CD4-positive, CD25-positive, alpha-beta regulatory T cell (primary cell): Measurements from ENCODE around the gene PRSS27. TPM values are rescaled to one million over a fixed set of nuclear protein-coding genes. Genes with fewer than 3 reads are reported as not detected.
"Not testable (repeated sequence)": the region's sequence is repeated elsewhere in the genome, so short reads cannot be mapped to it uniquely, and the experiment has no call there.

Experiments
- ATAC-seq, 2 donors: fragments of 150-1000 bp; cut with Tn5 transposase; one replicate each; pipeline ENCODE4 v1.10.0; 2021; ENCODE audit warnings: low read depth in 2 of 2, moderate number of reproducible peaks in 2 of 2, moderate library complexity in 1 of 2
- DNase-seq, 3 donors: peaks; one replicate each; pipeline versions ENCODE4 v3.0.0 to v3.0.0-alpha.2; 2012 to 2022; ENCODE audit warnings: mixed read lengths in 1 of 3
- H3K27ac ChIP-seq: one replicate; pipeline ENCODE4 v1.7.0; 2013; ENCODE audit warnings: mild to moderate bottlenecking, low read length; ENCODE audit not compliant: insufficient read depth, poor library complexity, severe bottlenecking
- H3K27me3 ChIP-seq: one replicate; pipeline ENCODE4 v1.7.0; 2013; ENCODE audit warnings: low read length; ENCODE audit not compliant: control insufficient read depth, insufficient read depth
- H3K36me3 ChIP-seq: one replicate; pipeline ENCODE4 v1.7.0; 2013; ENCODE audit warnings: mild to moderate bottlenecking, low read length, moderate library complexity; ENCODE audit not compliant: control insufficient read depth, insufficient read depth
- H3K4me1 ChIP-seq: 2 replicates; pipeline ENCODE4 v1.7.0; 2013; ENCODE audit warnings: mild to moderate bottlenecking, low read length; ENCODE audit not compliant: insufficient read depth, control insufficient read depth, poor library complexity, severe bottlenecking
- H3K4me3 ChIP-seq: one replicate; pipeline ENCODE4 v1.7.0; 2013; ENCODE audit warnings: low read depth, mild to moderate bottlenecking, low read length, moderate library complexity
- H3K9me3 ChIP-seq, 2 experiments: 1 replicate in 1 of 2; 2 replicates in 1 of 2; pipeline ENCODE4 v1.7.0; 2013; ENCODE audit warnings: low read length in 2 of 2, mild to moderate bottlenecking in 1 of 2, moderate library complexity in 1 of 2; ENCODE audit not compliant: control insufficient read depth in 2 of 2
- H3K27ac Mint-ChIP-seq, 3 donors: one replicate each; pipeline ENCODE4 v1.8.0; 2020 to 2022; ENCODE audit warnings: mild to moderate bottlenecking in 3 of 3, mixed read lengths in 3 of 3, moderate library complexity in 2 of 3
- H3K27me3 Mint-ChIP-seq: one replicate; pipeline ENCODE4 v1.8.0; 2022; ENCODE audit warnings: mild to moderate bottlenecking, mixed read lengths
- H3K36me3 Mint-ChIP-seq: one replicate; pipeline ENCODE4 v1.8.0; 2020; ENCODE audit warnings: mixed read lengths
- H3K4me1 Mint-ChIP-seq, 4 donors: one replicate each; pipeline ENCODE4 v1.8.0; 2020 to 2022; ENCODE audit warnings: mixed read lengths in 4 of 4, mild to moderate bottlenecking in 1 of 4
- H3K4me3 Mint-ChIP-seq, 4 donors: one replicate each; pipeline ENCODE4 v1.8.0; 2020 to 2022; ENCODE audit warnings: mild to moderate bottlenecking in 4 of 4, mixed read lengths in 4 of 4, moderate library complexity in 3 of 4
- H3K9me3 Mint-ChIP-seq, 7 donors: one replicate each; pipeline ENCODE4 v1.8.0; 2020 to 2022; ENCODE audit warnings: mixed read lengths in 7 of 7, mild to moderate bottlenecking in 3 of 7, moderate library complexity in 2 of 7
- polyA plus RNA-seq, 4 donors: library from polyadenylated mRNA; unstranded; fragments of 300-500 nt; fragmentation: Illumina TruSeq; gene quantifications; one replicate each; pipeline ENCODE4 v1.2.3, GENCODE V29; 2021
- total RNA-seq: library from RNA; stranded (reverse); gene quantifications from one replicate; pipeline ENCODE4 v1.2.3, GENCODE V29; 2022

Gene PRSS27
- total and polyA plus RNA-seq, 5 donors from 2014 or later = 0.13 to 0.81 (median 0.14) TPM; not detected in 2

GRCh38 chr16:2700786-2701185 lies 19.2 kb downstream of the PRSS27 start:
- Mint-ChIP-seq H3K9me3 (no peaks in the 10 kb centered on the region), H3K4me1 (no peaks in the 10 kb centered on the region), H3K27me3 (no peaks in the 10 kb centered on the region), H3K36me3 (peaks cover 6% of the 10 kb centered on the region), H3K4me3 (no peak overlapping the region), H3K27ac (no peak overlapping the region)
- Histone ChIP-seq H3K27me3 (no peaks in the 10 kb centered on the region), H3K27ac (no peak overlapping the region), H3K9me3 (no peaks in the 10 kb centered on the region), H3K4me1 (no peaks in the 10 kb centered on the region), H3K36me3 (peaks cover 44% of the 10 kb centered on the region), H3K4me3 (no peak overlapping the region)
- no peak for ATAC-seq
- no peak for DNase-seq

- Histone ChIP-seq H3K4me3 (no peak overlapping the region), H3K27ac (no peak overlapping the region), H3K36me3 (peaks cover 44% of the 10 kb centered on the region), H3K9me3 (no peaks in the 10 kb centered on the region), H3K27me3 (no peaks in the 10 kb centered on the region), H3K4me1 (no peaks in the 10 kb centered on the region)
- Mint-ChIP-seq H3K9me3 (no peaks in the 10 kb centered on the region), H3K27ac (no peak overlapping the region), H3K27me3 (no peaks in the 10 kb centered on the region), H3K4me1 (no peaks in the 10 kb centered on the region), H3K4me3 (no peak overlapping the region), H3K36me3 (peaks cover 6% of the 10 kb centered on the region)
- ATAC-seq (no peak), DNase-seq (no peak)
Observed at GRCh38 chr16:2699791-2700600, 20.0 kb downstream of the PRSS27 start.

GRCh38 chr16:2698965-2699750 lies 20.9 kb downstream of the PRSS27 start:
- no peak overlapping the region for H3K4me3 Mint-ChIP-seq
- H3K27ac ChIP-seq = no peak overlapping the region
- no peaks in the 10 kb centered on the region for H3K9me3 Mint-ChIP-seq
- ATAC-seq (no peak), DNase-seq (no peak)
- H3K36me3 Mint-ChIP-seq = peaks cover 6% of the 10 kb centered on the region
- H3K4me1 Mint-ChIP-seq = no peaks in the 10 kb centered on the region
- no peak overlapping the region for H3K27ac Mint-ChIP-seq
- H3K4me3 ChIP-seq = no peak overlapping the region
- peaks cover 44% of the 10 kb centered on the region for H3K36me3 ChIP-seq
- no peaks in the 10 kb centered on the region for H3K27me3 ChIP-seq
- H3K27me3 Mint-ChIP-seq = no peaks in the 10 kb centered on the region
- H3K4me1 ChIP-seq = no peaks in the 10 kb centered on the region
- no peaks in the 10 kb centered on the region for H3K9me3 ChIP-seq

GRCh38 chr16:2698103-2698870 lies 21.7 kb downstream of the PRSS27 start:
- Histone ChIP-seq H3K36me3 (peaks cover 40% of the 10 kb centered on the region), H3K27ac (no peak overlapping the region), H3K4me1 (no peaks in the 10 kb centered on the region), H3K27me3 (no peaks in the 10 kb centered on the region), H3K4me3 (no peak overlapping the region), H3K9me3 (no peaks in the 10 kb centered on the region)
- Mint-ChIP-seq H3K9me3 (no peaks in the 10 kb centered on the region), H3K27ac (no peak overlapping the region), H3K27me3 (no peaks in the 10 kb centered on the region), H3K4me3 (no peak overlapping the region), H3K36me3 (peaks cover 6% of the 10 kb centered on the region), H3K4me1 (no peaks in the 10 kb centered on the region)
- DNase-seq (no peak), ATAC-seq (no peak)

- Mint-ChIP-seq H3K27me3 (no peaks in the 10 kb centered on the region), H3K36me3 (peaks cover 6% of the 10 kb centered on the region), H3K4me3 (no peak overlapping the region), H3K4me1 (no peaks in the 10 kb centered on the region), H3K27ac (no peak overlapping the region), H3K9me3 (no peaks in the 10 kb centered on the region)
- DNase-seq (no peak), ATAC-seq (no peak)
- H3K27me3 ChIP-seq = no peaks in the 10 kb centered on the region
- H3K27ac ChIP-seq = no peak overlapping the region
- H3K4me3 ChIP-seq = no peak overlapping the region
- H3K9me3 ChIP-seq = no peaks in the 10 kb centered on the region
- peaks cover 32% of the 10 kb centered on the region for H3K36me3 ChIP-seq
- no peaks in the 10 kb centered on the region for H3K4me1 ChIP-seq
Observed at GRCh38 chr16:2697401-2697948, 22.5 kb downstream of the PRSS27 start.

- H3K4me1 Mint-ChIP-seq, ATAC-seq, H3K9me3 Mint-ChIP-seq, H3K27me3 Mint-ChIP-seq, H3K9me3 ChIP-seq, H3K27ac ChIP-seq, H3K4me3 ChIP-seq, H3K4me1 ChIP-seq, H3K4me3 Mint-ChIP-seq, H3K27me3 ChIP-seq, DNase-seq, H3K27ac Mint-ChIP-seq, H3K36me3 Mint-ChIP-seq: not testable (repeated sequence)
- peaks cover 26% of the 10 kb centered on the region for H3K36me3 ChIP-seq
Observed at GRCh38 chr16:2696601-2697250, 23.3 kb downstream of the PRSS27 start.

GRCh38 chr16:2692948-2693651 lies 26.9 kb downstream of the PRSS27 start:
- peaks cover 0 to 5% (median under 1%) of the 10 kb centered on the region in 4 donors for H3K4me1 Mint-ChIP-seq
- no peaks in the 10 kb centered on the region for H3K9me3 ChIP-seq
- H3K36me3 ChIP-seq = peaks cover 14% of the 10 kb centered on the region
- no peak for ATAC-seq
- no peaks in the 10 kb centered on the region for H3K9me3 Mint-ChIP-seq
- no peak overlapping the region for H3K4me3 Mint-ChIP-seq
- peak overlapping the region in 1 of 3 donors; percentile 66 for H3K27ac Mint-ChIP-seq
- no peaks in the 10 kb centered on the region for H3K27me3 Mint-ChIP-seq
- H3K4me3 ChIP-seq = no peak overlapping the region
- H3K4me1 ChIP-seq = no peaks in the 10 kb centered on the region
- no peak overlapping the region for H3K27ac ChIP-seq
- no peak for DNase-seq
- no peaks in the 10 kb centered on the region for H3K27me3 ChIP-seq
- peaks cover 6% of the 10 kb centered on the region for H3K36me3 Mint-ChIP-seq
